Lower leg skin (tissue), 3 donors: ENCODE data around the gene MMP10.

Source experiments
- CTCF ChIP-seq, 3 donors: fragments of 450-650 bp; IDR thresholded peaks; one replicate each; pipeline ENCODE4 v1.5.1; 2016; ENCODE audit warnings: antibody characterized with exemption in 3 of 3, mild to moderate bottlenecking in 3 of 3, moderate library complexity in 2 of 3
- POLR2A ChIP-seq, 2 donors: fragments of 450-650 bp; IDR thresholded peaks; one replicate each; pipeline ENCODE4 v1.6.1; 2016 to 2017; ENCODE audit warnings: antibody characterized with exemption in 2 of 2, mild to moderate bottlenecking in 1 of 2, moderate library complexity in 1 of 2

- TF ChIP-seq POLR2A (IDR thresholded peaks at IDR 0.05), result no peak
- TF ChIP-seq CTCF (IDR thresholded peaks at IDR 0.05), result no peak
These were observed 14.0 kb upstream of the MMP10 start for GRCh38 chr11:102794382-102794781.
